Astrocyte (in vitro differentiated cells and primary cell): Measurements from ENCODE around the gene U2AF1L4. TPM values are rescaled to one million over a fixed set of nuclear protein-coding genes. Genes with fewer than 3 reads are reported as not detected.

ENCODE experiments used
- DNase-seq: peaks from one replicate; pipeline ENCODE4 v3.0.0-alpha.2; 2010; ENCODE audit warnings: low read depth
- FAIRE-seq: peaks from 2 replicates; lab custom pipeline; 2011; peaks lifted over from hg19 to GRCh38; lab: Jason Lieb, UNC
- H2AFZ ChIP-seq: 2 replicates; pipeline ENCODE4 v1.6.0; 2012; ENCODE audit warnings: low read depth, low read length, inconsistent platforms
- H3K27ac ChIP-seq: 2 replicates; pipeline ENCODE4 v1.5.1; 2011; ENCODE audit warnings: low read depth, low read length, inconsistent platforms
- H3K27me3 ChIP-seq: 2 replicates; pipeline ENCODE4 v1.6.0; 2011; ENCODE audit warnings: low read length, inconsistent platforms; ENCODE audit not compliant: insufficient read depth
- H3K36me3 ChIP-seq: 2 replicates; pipeline ENCODE4 v1.5.1; 2011; ENCODE audit warnings: low read length, inconsistent platforms; ENCODE audit not compliant: insufficient read depth
- H3K4me1 ChIP-seq: 2 replicates; pipeline ENCODE4 v1.5.1; 2011; ENCODE audit warnings: low read length, inconsistent platforms; ENCODE audit not compliant: insufficient read depth
- H3K4me2 ChIP-seq: 2 replicates; pipeline ENCODE4 v1.6.0; 2012; ENCODE audit warnings: low read length, inconsistent platforms
- H3K4me3 ChIP-seq: 2 replicates; pipeline ENCODE4 v1.5.1; 2011; ENCODE audit warnings: low read depth, mild to moderate bottlenecking, low read length, inconsistent platforms; ENCODE audit not compliant: insufficient read depth
- H3K79me2 ChIP-seq: 2 replicates; pipeline ENCODE4 v1.6.0; 2012; ENCODE audit warnings: mild to moderate bottlenecking, low read length, inconsistent platforms; ENCODE audit not compliant: insufficient read depth
- H3K9ac ChIP-seq: 2 replicates; pipeline ENCODE4 v1.6.0; 2012; ENCODE audit warnings: mild to moderate bottlenecking, low read length, inconsistent platforms
- H3K9me3 ChIP-seq: 2 replicates; pipeline ENCODE4 v1.5.1; 2012; ENCODE audit warnings: low read depth, mild to moderate bottlenecking, low read length, inconsistent platforms; ENCODE audit not compliant: insufficient read depth
- H4K20me1 ChIP-seq: 2 replicates; pipeline ENCODE4 v1.6.0; 2012; ENCODE audit warnings: low read length, inconsistent platforms; ENCODE audit not compliant: insufficient read depth
- H3K27ac Mint-ChIP-seq: one replicate; pipeline ENCODE4 v1.8.0; 2021; ENCODE audit warnings: mild to moderate bottlenecking, mixed read lengths; ENCODE audit not compliant: unreplicated experiment
- H3K27me3 Mint-ChIP-seq: one replicate; pipeline ENCODE4 v1.8.0; 2021; ENCODE audit warnings: low read depth, mixed read lengths; ENCODE audit not compliant: unreplicated experiment
- H3K36me3 Mint-ChIP-seq: one replicate; pipeline ENCODE4 v1.8.0; 2021; ENCODE audit warnings: low read depth, mixed read lengths; ENCODE audit not compliant: unreplicated experiment
- H3K4me1 Mint-ChIP-seq: one replicate; pipeline ENCODE4 v1.8.0; 2021; ENCODE audit warnings: low read depth, mixed read lengths; ENCODE audit not compliant: unreplicated experiment
- H3K4me3 Mint-ChIP-seq: one replicate; pipeline ENCODE4 v1.8.0; 2021; ENCODE audit warnings: mild to moderate bottlenecking, moderate library complexity, mixed read lengths; ENCODE audit not compliant: unreplicated experiment
- H3K9me3 Mint-ChIP-seq: one replicate; pipeline ENCODE4 v1.8.0; 2021; ENCODE audit warnings: mild to moderate bottlenecking, mixed read lengths; ENCODE audit not compliant: unreplicated experiment
- EZH2 ChIP-seq: IDR thresholded peaks from 2 replicates; pipeline ENCODE4 v1.6.1; 2012; ENCODE audit warnings: mild to moderate bottlenecking, low read length, inconsistent platforms; ENCODE audit not compliant: insufficient read depth
- total RNA-seq: library from RNA; stranded (reverse); gene quantifications from 2 replicates; pipeline ENCODE4 v1.2.1, GENCODE V29; 2021
- TF ChIP-seq, protein P1 (sequence below): IDR thresholded peaks from 2 replicates; pipeline ENCODE4 v1.5.1; 2011; ENCODE audit warnings: low read depth, mild to moderate bottlenecking, inconsistent platforms, low read length, moderate library complexity; ENCODE audit not compliant: insufficient read depth

The U2AF1L4 gene
- total RNA-seq, 1 donor from 2014 or later = 15.7 TPM

DNA sequence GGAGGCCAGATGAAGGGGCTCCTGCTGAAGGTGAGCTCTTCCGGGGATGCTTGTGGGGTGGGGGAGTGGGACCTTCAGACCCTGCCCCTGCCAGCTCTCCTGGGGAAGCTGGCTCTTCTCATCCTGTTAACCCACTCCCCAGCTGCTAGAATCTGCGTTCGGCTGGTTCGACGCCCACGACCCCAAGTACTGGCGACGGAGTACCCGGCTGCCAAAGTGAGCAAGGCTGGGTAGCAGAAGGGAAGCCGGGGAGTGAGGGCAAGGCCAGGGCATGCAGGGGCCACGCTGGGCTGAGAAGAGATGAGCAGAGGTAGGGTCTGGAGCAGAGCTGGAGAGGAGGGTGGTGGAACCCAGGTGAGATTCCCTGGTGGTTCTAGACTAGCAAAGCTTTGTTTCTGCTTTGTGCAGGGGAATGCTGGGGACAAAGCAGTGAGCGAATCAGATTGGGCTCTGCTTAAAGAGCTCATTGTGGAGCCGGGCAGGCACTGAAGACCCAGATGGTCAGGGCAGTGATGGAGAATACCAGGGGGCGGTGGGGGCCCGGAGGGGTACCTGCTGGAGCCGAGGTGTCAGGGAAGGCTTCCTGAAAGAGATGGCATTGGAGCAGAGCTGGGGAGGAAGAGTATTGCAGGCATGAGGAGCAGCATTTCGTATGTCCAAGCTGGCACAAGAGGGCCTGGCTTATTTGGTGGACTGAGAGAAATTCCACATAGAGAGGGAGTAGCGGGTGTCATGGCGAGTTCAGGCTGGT lies 17.1 kb downstream of the U2AF1L4 start:
- H3K36me3 Mint-ChIP-seq = peaks cover 17% of the 10 kb centered on the region
- Histone ChIP-seq H3K4me1 (no peaks in the 10 kb centered on the region), H3K4me3 (no peak overlapping the region), H4K20me1 (peaks cover 48% of the 10 kb centered on the region), H3K9ac (no peak overlapping the region), H3K9me3 (no peaks in the 10 kb centered on the region), H3K4me2 (no peak overlapping the region), H3K36me3 (peaks cover 42% of the 10 kb centered on the region), H3K27ac (no peak overlapping the region), H2AFZ (no peak overlapping the region), H3K27me3 (no peaks in the 10 kb centered on the region), H3K79me2 (no peaks in the 10 kb centered on the region)
- TF ChIP-seq, protein P1, sequence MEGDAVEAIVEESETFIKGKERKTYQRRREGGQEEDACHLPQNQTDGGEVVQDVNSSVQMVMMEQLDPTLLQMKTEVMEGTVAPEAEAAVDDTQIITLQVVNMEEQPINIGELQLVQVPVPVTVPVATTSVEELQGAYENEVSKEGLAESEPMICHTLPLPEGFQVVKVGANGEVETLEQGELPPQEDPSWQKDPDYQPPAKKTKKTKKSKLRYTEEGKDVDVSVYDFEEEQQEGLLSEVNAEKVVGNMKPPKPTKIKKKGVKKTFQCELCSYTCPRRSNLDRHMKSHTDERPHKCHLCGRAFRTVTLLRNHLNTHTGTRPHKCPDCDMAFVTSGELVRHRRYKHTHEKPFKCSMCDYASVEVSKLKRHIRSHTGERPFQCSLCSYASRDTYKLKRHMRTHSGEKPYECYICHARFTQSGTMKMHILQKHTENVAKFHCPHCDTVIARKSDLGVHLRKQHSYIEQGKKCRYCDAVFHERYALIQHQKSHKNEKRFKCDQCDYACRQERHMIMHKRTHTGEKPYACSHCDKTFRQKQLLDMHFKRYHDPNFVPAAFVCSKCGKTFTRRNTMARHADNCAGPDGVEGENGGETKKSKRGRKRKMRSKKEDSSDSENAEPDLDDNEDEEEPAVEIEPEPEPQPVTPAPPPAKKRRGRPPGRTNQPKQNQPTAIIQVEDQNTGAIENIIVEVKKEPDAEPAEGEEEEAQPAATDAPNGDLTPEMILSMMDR = no peak
- no peak for TF ChIP-seq EZH2
- H3K9me3 Mint-ChIP-seq = no peaks in the 10 kb centered on the region
- no peak overlapping the region for H3K27ac Mint-ChIP-seq
- no peak for DNase-seq
- H3K27me3 Mint-ChIP-seq = no peaks in the 10 kb centered on the region
- no peak for FAIRE-seq
- H3K4me1 Mint-ChIP-seq = no peaks in the 10 kb centered on the region
- H3K4me3 Mint-ChIP-seq = no peak overlapping the region

DNA sequence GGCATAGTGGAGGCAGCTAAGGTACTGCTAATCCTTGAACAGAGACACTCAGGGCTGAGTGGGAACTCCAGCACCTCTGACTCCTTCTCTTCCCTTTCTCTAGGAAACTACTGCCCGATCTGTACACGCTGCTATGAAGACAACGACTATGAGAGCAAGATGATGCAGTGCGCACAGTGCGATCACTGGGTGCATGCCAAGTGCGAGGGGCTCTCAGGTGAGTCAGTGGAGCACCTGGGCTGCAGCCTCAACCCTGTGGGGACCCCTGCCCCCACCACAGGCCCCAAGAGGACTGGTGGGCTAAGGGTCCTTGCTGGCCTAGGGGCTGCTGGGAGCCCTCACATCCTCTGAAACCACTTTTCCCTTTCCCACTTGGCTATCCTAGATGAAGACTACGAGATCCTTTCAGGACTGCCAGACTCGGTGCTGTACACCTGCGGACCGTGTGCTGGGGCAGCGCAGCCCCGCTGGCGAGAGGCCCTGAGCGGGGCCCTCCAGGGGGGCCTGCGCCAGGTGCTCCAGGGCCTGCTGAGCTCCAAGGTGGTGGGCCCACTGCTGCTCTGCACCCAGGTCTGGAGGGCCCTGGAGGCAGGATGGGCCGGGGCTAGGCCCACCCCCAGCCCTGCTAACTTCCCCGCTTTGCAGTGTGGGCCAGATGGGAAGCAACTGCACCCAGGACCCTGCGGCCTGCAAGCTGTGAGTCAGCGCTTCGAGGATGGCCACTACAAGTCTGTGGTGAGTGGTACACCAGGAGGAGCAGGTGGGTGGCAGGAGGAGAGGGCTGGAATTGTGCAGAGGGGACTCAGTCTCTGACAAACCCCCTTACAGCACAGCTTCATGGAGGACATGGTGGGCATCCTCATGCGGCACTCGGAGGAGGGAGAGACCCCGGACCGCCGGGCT lies 17.9 kb downstream of the U2AF1L4 start:
- Mint-ChIP-seq H3K4me3 (no peak overlapping the region), H3K4me1 (no peaks in the 10 kb centered on the region), H3K9me3 (no peaks in the 10 kb centered on the region), H3K27ac (no peak overlapping the region), H3K27me3 (no peaks in the 10 kb centered on the region), H3K36me3 (peaks cover 17% of the 10 kb centered on the region)
- FAIRE-seq = no peak
- H3K9ac ChIP-seq = no peak overlapping the region
- H3K4me1 ChIP-seq = no peaks in the 10 kb centered on the region
- H3K27me3 ChIP-seq = no peaks in the 10 kb centered on the region
- peaks cover 4% of the 10 kb centered on the region for H3K79me2 ChIP-seq
- TF ChIP-seq, protein P1 = no peak
- no peak for TF ChIP-seq EZH2
- DNase-seq = no peak
- no peaks in the 10 kb centered on the region for H3K9me3 ChIP-seq
- H3K4me3 ChIP-seq = no peak overlapping the region
- no peak overlapping the region for H3K4me2 ChIP-seq
- H4K20me1 ChIP-seq = peaks cover 57% of the 10 kb centered on the region
- H3K36me3 ChIP-seq = peaks cover 44% of the 10 kb centered on the region
- H2AFZ ChIP-seq = no peak overlapping the region
- no peak overlapping the region for H3K27ac ChIP-seq
